OCI-LY1 (cell line): ENCODE measurements around the gene MANBA.

ENCODE experiments used
- H2AFZ ChIP-seq: fragments of 200-600 bp; sonication (generic), shearing (Covaris generic); 2 replicates; pipeline ENCODE4 v1.6.0; 2014; ENCODE audit warnings: antibody characterized with exemption, mild to moderate bottlenecking, low read length
- H3F3A ChIP-seq: fragments of 200-600 bp; sonication (generic), shearing (Covaris generic); 2 replicates; pipeline ENCODE4 v1.6.0; 2014; ENCODE audit warnings: mild to moderate bottlenecking, antibody characterized with exemption, low read length, moderate library complexity; ENCODE audit not compliant: insufficient read depth
- H3K27ac ChIP-seq: fragments of 200-600 bp; sonication (generic); 2 replicates; pipeline ENCODE4 v1.5.1; 2014; ENCODE audit warnings: low read length, mixed run types, mild to moderate bottlenecking, low read depth; ENCODE audit not compliant: poor library complexity, severe bottlenecking
- H3K27me3 ChIP-seq: fragments of 200-600 bp; sonication (generic); 2 replicates; pipeline ENCODE4 v1.6.0; 2014; ENCODE audit warnings: antibody characterized with exemption, mild to moderate bottlenecking, low read length, moderate library complexity; ENCODE audit not compliant: insufficient read depth
- H3K36me3 ChIP-seq: fragments of 200-600 bp; sonication (generic); 2 replicates; pipeline ENCODE4 v1.6.1; 2014; ENCODE audit warnings: mild to moderate bottlenecking, antibody characterized with exemption, low read length, moderate library complexity, mixed read lengths; ENCODE audit not compliant: insufficient read depth
- H3K4me1 ChIP-seq: fragments of 200-600 bp; sonication (generic); 2 replicates; pipeline ENCODE4 v1.5.1; 2014; ENCODE audit warnings: mild to moderate bottlenecking, low read length, moderate library complexity; ENCODE audit not compliant: insufficient read depth, severe bottlenecking
- H3K4me2 ChIP-seq: fragments of 200-600 bp; sonication (generic), shearing (Covaris generic); 2 replicates; pipeline ENCODE4 v1.6.1; 2014; ENCODE audit warnings: low read length
- H3K4me3 ChIP-seq: fragments of 200-600 bp; sonication (generic); 2 replicates; pipeline ENCODE4 v1.5.1; 2014; ENCODE audit warnings: low read length, low read depth, mild to moderate bottlenecking, mixed read lengths; ENCODE audit not compliant: poor library complexity, severe bottlenecking
- H3K79me2 ChIP-seq: fragments of 200-600 bp; shearing (Covaris generic); 2 replicates; pipeline ENCODE4 v1.6.1; 2016; ENCODE audit warnings: mixed run types, low read length, mixed read lengths; ENCODE audit not compliant: insufficient read depth
- H3K9ac ChIP-seq: fragments of 200-600 bp; sonication (generic), shearing (Covaris generic); 2 replicates; pipeline ENCODE4 v1.6.1; 2014; ENCODE audit warnings: mild to moderate bottlenecking, low read length, mixed read lengths
- H3K9me2 ChIP-seq: fragments of 200-600 bp; sonication (generic), shearing (Covaris generic); 2 replicates; pipeline ENCODE4 v1.6.1; 2014; ENCODE audit warnings: low read depth, mild to moderate bottlenecking, low read length, mixed read lengths
- H3K9me3 ChIP-seq: fragments of 200-600 bp; shearing (Covaris generic); 2 replicates; pipeline ENCODE4 v1.6.1; 2014; ENCODE audit warnings: low read length, mixed read lengths
- H4K20me1 ChIP-seq: fragments of 200-600 bp; sonication (generic), shearing (Covaris generic); 2 replicates; pipeline ENCODE4 v1.6.0; 2016; ENCODE audit warnings: mild to moderate bottlenecking, low read length; ENCODE audit not compliant: insufficient read depth
- CTCF ChIP-seq: fragments of 200-600 bp; sonication (generic), shearing (Covaris generic); IDR thresholded peaks from 2 replicates; pipeline ENCODE4 v1.5.1; 2017; ENCODE audit warnings: mild to moderate bottlenecking, antibody characterized with exemption, low read length, moderate library complexity, mixed read lengths
- EZH2 ChIP-seq: fragments of 200-600 bp; sonication (generic), shearing (Covaris generic); IDR thresholded peaks from 2 replicates; pipeline ENCODE4 v1.8.0; 2017; ENCODE audit warnings: borderline replicate concordance, mixed run types, mild to moderate bottlenecking, antibody characterized with exemption, low read length, moderate library complexity, mixed read lengths

The MANBA gene

GRCh38 chr4:102631616-102632015 lies 129.2 kb downstream of the MANBA start:
- H4K20me1 ChIP-seq, result no peaks in the 10 kb centered on the region
- no peaks in the 10 kb centered on the region for H3K9me3 ChIP-seq
- H3K4me1 ChIP-seq, result no peaks in the 10 kb centered on the region
- H3K27ac ChIP-seq, result no peak overlapping the region
- no peak overlapping the region for H2AFZ ChIP-seq
- H3K27me3 ChIP-seq, result no peaks in the 10 kb centered on the region
- no peak overlapping the region for H3K9ac ChIP-seq
- no peaks in the 10 kb centered on the region for H3F3A ChIP-seq
- no peak overlapping the region for H3K4me2 ChIP-seq
- no peaks in the 10 kb centered on the region; the same call in 1 of the 2 replicates for H3K79me2 ChIP-seq
- no peak for TF ChIP-seq CTCF
- no peak for TF ChIP-seq EZH2
- no peak overlapping the region for H3K4me3 ChIP-seq
- H3K36me3 ChIP-seq, result peaks cover 33% of the 10 kb centered on the region; the same call in 1 of the 2 replicates
- H3K9me2 ChIP-seq, result no peaks in the 10 kb centered on the region

- H3K27ac ChIP-seq, result no peak overlapping the region
- peaks cover 3% of the 10 kb centered on the region for H3K4me1 ChIP-seq
- TF ChIP-seq EZH2 (no peak), CTCF (no peak)
- no peak overlapping the region for H3K4me3 ChIP-seq
- H3K9ac ChIP-seq, result no peak overlapping the region
- no peak overlapping the region for H2AFZ ChIP-seq
- H4K20me1 ChIP-seq, result no peaks in the 10 kb centered on the region
- H3K9me2 ChIP-seq, result no peaks in the 10 kb centered on the region
- H3K36me3 ChIP-seq, result peaks cover 20% of the 10 kb centered on the region; the same call in 1 of the 2 replicates
- no peaks in the 10 kb centered on the region; the same call in 1 of the 2 replicates for H3K79me2 ChIP-seq
- no peaks in the 10 kb centered on the region for H3K9me3 ChIP-seq
- H3K27me3 ChIP-seq, result no peaks in the 10 kb centered on the region
- no peaks in the 10 kb centered on the region for H3F3A ChIP-seq
- no peak overlapping the region for H3K4me2 ChIP-seq
Measured at GRCh38 chr4:102629673-102630072, 131.1 kb downstream of the MANBA start.

GRCh38 chr4:102627831-102628523 lies 132.8 kb downstream of the MANBA start:
- TF ChIP-seq CTCF (no peak), EZH2 (no peak)
- Histone ChIP-seq H3K9ac (no peak overlapping the region), H3K9me2 (no peaks in the 10 kb centered on the region), H3K36me3 (peaks cover 8% of the 10 kb centered on the region; the same call in 1 of the 2 replicates), H3K79me2 (no peaks in the 10 kb centered on the region), H3K27me3 (no peaks in the 10 kb centered on the region), H3K4me1 (peaks cover 3% of the 10 kb centered on the region), H3F3A (no peaks in the 10 kb centered on the region), H3K27ac (no peak overlapping the region), H3K9me3 (no peaks in the 10 kb centered on the region), H2AFZ (no peak overlapping the region), H4K20me1 (no peaks in the 10 kb centered on the region), H3K4me3 (no peak overlapping the region), H3K4me2 (no peak overlapping the region)
